Hepatocyte (in vitro differentiated cells): ENCODE measurements around the gene RBP5. TPM values are rescaled to one million over a fixed set of nuclear protein-coding genes. Genes with fewer than 3 reads are reported as not detected.

Experiments
- DNase-seq: peaks from one replicate; pipeline ENCODE4 v3.0.0-alpha.2; 2016; ENCODE audit warnings: low spot score
- H2AFZ ChIP-seq: fragments of 200-600 bp; sonication (generic); 2 replicates; pipeline ENCODE4 v1.6.0; 2016; ENCODE audit warnings: antibody characterized with exemption, mild to moderate bottlenecking
- H3K27ac ChIP-seq: fragments of 200-600 bp; sonication (generic); 2 replicates; pipeline ENCODE4 v1.5.1; 2016; ENCODE audit warnings: mild to moderate bottlenecking
- H3K27me3 ChIP-seq: fragments of 200-600 bp; sonication (generic); 2 replicates; pipeline ENCODE4 v1.6.1; 2016
- H3K36me3 ChIP-seq: fragments of 200-600 bp; sonication (generic); replicated peaks from 2 replicates; pipeline ENCODE4 v1.5.1; 2016; ENCODE audit warnings: low read depth; ENCODE audit not compliant: insufficient read depth
- H3K4me1 ChIP-seq: fragments of 200-600 bp; sonication (generic); 2 replicates; pipeline ENCODE4 v1.5.1; 2016; ENCODE audit warnings: mild to moderate bottlenecking, moderate library complexity; ENCODE audit not compliant: insufficient read depth
- H3K4me2 ChIP-seq: fragments of 200-600 bp; sonication (generic); 2 replicates; pipeline ENCODE4 v1.6.0; 2016
- H3K4me3 ChIP-seq: fragments of 200-600 bp; sonication (generic); 2 replicates; pipeline ENCODE4 v1.5.1; 2016; ENCODE audit warnings: mild to moderate bottlenecking
- H3K79me2 ChIP-seq: fragments of 200-600 bp; sonication (generic); 2 replicates; pipeline ENCODE4 v1.6.0; 2017; ENCODE audit warnings: mild to moderate bottlenecking
- H3K9me2 ChIP-seq: fragments of 200-600 bp; sonication (generic); replicated peaks from 2 replicates; pipeline ENCODE4 v1.6.0; 2017; ENCODE audit warnings: mild to moderate bottlenecking; ENCODE audit not compliant: insufficient read depth
- H3K9me3 ChIP-seq: fragments of 200-600 bp; sonication (generic); 2 replicates; pipeline ENCODE4 v1.5.1; 2016; ENCODE audit warnings: low read depth, mild to moderate bottlenecking
- H4K20me1 ChIP-seq: fragments of 200-600 bp; sonication (generic); 2 replicates; pipeline ENCODE4 v1.6.0; 2016; ENCODE audit warnings: mild to moderate bottlenecking; ENCODE audit not compliant: insufficient read depth, poor library complexity, severe bottlenecking
- EZH2 ChIP-seq: fragments of 200-600 bp; sonication (generic); IDR thresholded peaks from 2 replicates; pipeline ENCODE4 v1.6.1; 2016; ENCODE audit warnings: antibody characterized with exemption, mild to moderate bottlenecking, borderline replicate concordance
- EZH2phosphoT487 ChIP-seq: fragments of 200-600 bp; sonication (generic); IDR thresholded peaks from one replicate; pipeline ENCODE4 v1.6.1; 2018; ENCODE audit warnings: antibody characterized with exemption, mild to moderate bottlenecking, low read depth, moderate library complexity; ENCODE audit not compliant: unreplicated experiment, severe bottlenecking
- WGBS: methylation state at CpG from one replicate; pipeline ENCODE4 v1.1.6; 2016; ENCODE audit warnings: low lambda C conversion rate; ENCODE audit errors: missing lambda C conversion rate; 5-methylcytosine and 5-hydroxymethylcytosine counted together
- polyA plus RNA-seq: library from polyadenylated mRNA; unstranded; fragments of >200 nt; fragmentation: Nextera tagmentation; extraction: Ambion mirVana; gene quantifications from 2 replicates; pipeline ENCODE4 v1.2.1, GENCODE V29; 2016
- total RNA-seq: library from RNA; depleted of rRNA; stranded (reverse); fragments of >200 nt; gene quantifications from 2 replicates; pipeline ENCODE4 v1.2.3, GENCODE V29; 2014
- TF ChIP-seq, protein P1 (sequence below): fragments of 200-600 bp; sonication (generic); IDR thresholded peaks from 2 replicates; pipeline ENCODE4 v1.5.1; 2016; ENCODE audit warnings: antibody characterized with exemption, mild to moderate bottlenecking; ENCODE audit not compliant: poor library complexity

Gene RBP5
- total and polyA plus RNA-seq, 2 experiments from 2014 or later, result 11.1 to 30.0 TPM

DNA sequence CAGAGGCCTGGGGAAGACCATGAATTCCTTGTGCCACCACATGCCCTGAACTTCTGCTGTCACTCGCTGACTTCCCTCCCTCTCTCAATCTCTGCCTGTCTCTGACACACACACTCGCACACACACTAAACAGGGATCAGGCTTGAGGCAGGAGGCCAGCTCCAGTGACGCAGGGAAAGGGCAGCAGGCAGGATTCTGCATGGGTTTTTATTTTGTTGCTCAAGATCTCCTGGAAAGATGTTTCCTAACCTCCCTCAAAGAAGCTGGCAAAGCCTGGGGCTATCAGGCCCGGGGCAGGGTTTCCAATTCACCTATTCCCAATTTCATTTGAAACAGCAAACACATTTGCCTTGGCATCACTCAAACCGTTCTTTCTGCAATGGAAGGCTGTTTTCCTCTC, 33.1 kb upstream of the RBP5 start:
- H3K9me2 ChIP-seq, result no peaks in the 10 kb centered on the region
- no peak overlapping the region for H3K4me2 ChIP-seq
- H3K27ac ChIP-seq, result no peak overlapping the region
- H3K27me3 ChIP-seq, result no peaks in the 10 kb centered on the region
- H4K20me1 ChIP-seq, result no peaks in the 10 kb centered on the region
- H2AFZ ChIP-seq, result no peak overlapping the region
- TF ChIP-seq EZH2 (no peak), EZH2phosphoT487 (no peak)
- TF ChIP-seq, protein P1, sequence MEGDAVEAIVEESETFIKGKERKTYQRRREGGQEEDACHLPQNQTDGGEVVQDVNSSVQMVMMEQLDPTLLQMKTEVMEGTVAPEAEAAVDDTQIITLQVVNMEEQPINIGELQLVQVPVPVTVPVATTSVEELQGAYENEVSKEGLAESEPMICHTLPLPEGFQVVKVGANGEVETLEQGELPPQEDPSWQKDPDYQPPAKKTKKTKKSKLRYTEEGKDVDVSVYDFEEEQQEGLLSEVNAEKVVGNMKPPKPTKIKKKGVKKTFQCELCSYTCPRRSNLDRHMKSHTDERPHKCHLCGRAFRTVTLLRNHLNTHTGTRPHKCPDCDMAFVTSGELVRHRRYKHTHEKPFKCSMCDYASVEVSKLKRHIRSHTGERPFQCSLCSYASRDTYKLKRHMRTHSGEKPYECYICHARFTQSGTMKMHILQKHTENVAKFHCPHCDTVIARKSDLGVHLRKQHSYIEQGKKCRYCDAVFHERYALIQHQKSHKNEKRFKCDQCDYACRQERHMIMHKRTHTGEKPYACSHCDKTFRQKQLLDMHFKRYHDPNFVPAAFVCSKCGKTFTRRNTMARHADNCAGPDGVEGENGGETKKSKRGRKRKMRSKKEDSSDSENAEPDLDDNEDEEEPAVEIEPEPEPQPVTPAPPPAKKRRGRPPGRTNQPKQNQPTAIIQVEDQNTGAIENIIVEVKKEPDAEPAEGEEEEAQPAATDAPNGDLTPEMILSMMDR, result no peak
- H3K9me3 ChIP-seq, result no peaks in the 10 kb centered on the region
- H3K4me1 ChIP-seq, result no peaks in the 10 kb centered on the region
- no peaks in the 10 kb centered on the region for H3K79me2 ChIP-seq
- no peak overlapping the region for H3K4me3 ChIP-seq
- no peak for DNase-seq
- H3K36me3 ChIP-seq, result no peaks in the 10 kb centered on the region
- WGBS, result 93% methylated on average over 5 of the region's 5 CpGs

DNA sequence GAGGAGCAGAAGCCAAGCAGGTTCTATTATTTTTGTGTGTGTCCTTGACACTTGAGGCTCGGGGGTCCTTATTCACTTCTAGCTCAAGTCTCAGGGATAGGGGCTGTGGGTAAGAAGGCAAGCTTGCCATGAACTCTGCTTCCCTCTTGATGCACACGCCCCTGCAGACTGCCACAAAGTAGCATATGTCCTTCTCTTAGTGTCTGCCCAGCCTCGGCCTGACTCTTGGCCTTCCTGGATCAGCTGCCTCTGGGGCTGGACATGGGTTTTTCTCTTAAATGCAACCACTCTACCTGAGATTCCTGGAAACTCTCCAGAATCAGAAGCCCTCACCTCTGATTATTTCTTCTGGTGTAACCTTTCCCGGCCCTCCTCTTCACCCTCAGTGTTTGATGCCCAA, 32.6 kb upstream of the RBP5 start:
- Histone ChIP-seq H3K36me3 (no peaks in the 10 kb centered on the region), H3K9me3 (no peaks in the 10 kb centered on the region), H3K27me3 (no peaks in the 10 kb centered on the region), H3K4me3 (no peak overlapping the region), H3K4me1 (no peaks in the 10 kb centered on the region), H3K79me2 (no peaks in the 10 kb centered on the region), H4K20me1 (no peaks in the 10 kb centered on the region), H3K4me2 (no peak overlapping the region), H2AFZ (no peak overlapping the region), H3K9me2 (no peaks in the 10 kb centered on the region), H3K27ac (no peak overlapping the region)
- no peak for DNase-seq
- TF ChIP-seq EZH2, result no peak
- TF ChIP-seq, protein P1, result no peak
- no peak for TF ChIP-seq EZH2phosphoT487
- 93% methylated on average over 4 of the region's 4 CpGs for WGBS

DNA sequence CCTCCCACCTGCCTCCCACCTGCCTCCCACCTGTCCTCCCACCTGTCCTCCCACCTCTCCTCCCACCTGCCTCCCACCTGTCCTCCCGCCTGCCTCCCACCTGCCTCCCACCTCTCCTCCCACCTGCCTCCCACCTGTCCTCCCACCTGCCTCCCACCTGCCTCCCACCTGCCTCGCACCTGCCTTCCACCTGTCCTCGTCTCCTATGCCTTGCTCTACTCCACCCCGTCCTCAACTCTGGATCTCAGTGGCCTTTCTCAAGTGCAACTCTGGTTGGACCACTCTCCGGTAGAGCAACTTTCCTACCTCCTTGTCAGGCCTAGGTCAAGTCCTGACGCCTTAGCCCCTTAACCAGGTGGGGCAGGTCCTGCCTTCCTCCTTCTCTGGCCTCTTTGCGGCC, 31.5 kb upstream of the RBP5 start:
- WGBS, result 89% methylated on average over 6 of the region's 7 CpGs
- Histone ChIP-seq H3K9me2 (no peaks in the 10 kb centered on the region), H3K27me3 (no peaks in the 10 kb centered on the region), H3K4me3 (no peak overlapping the region), H3K4me1 (no peaks in the 10 kb centered on the region), H3K36me3 (no peaks in the 10 kb centered on the region), H3K27ac (no peak overlapping the region), H2AFZ (no peak overlapping the region), H3K4me2 (no peak overlapping the region), H3K79me2 (no peaks in the 10 kb centered on the region), H4K20me1 (no peaks in the 10 kb centered on the region), H3K9me3 (no peaks in the 10 kb centered on the region)
- TF ChIP-seq, protein P1, result no peak
- TF ChIP-seq EZH2phosphoT487 (no peak), EZH2 (no peak)
- no peak for DNase-seq
